Measurements from ENCODE around the gene PTPN21. TPM values are rescaled to one million over a fixed set of nuclear protein-coding genes. Genes with fewer than 3 reads are reported as not detected.

PTPN21 gene
- total RNA-seq, 1 donor: 17.4 TPM

- Histone ChIP-seq H3K36me3 (ENCODE audit: insufficient read depth, low read length) (peaks cover 31% of the 10 kb centered on the region), H3K79me2 (ENCODE audit: insufficient read depth, low read length) (no peaks in the 10 kb centered on the region), H3K27me3 (ENCODE audit: insufficient read depth, low read length) (no peaks in the 10 kb centered on the region), H3K9me3 (ENCODE audit: low read depth, low read length) (no peaks in the 10 kb centered on the region), H4K20me1 (ENCODE audit: insufficient read depth, low read length) (no peaks in the 10 kb centered on the region), H2AFZ (ENCODE audit: low read length) (no peak overlapping the region), H3K4me3 (ENCODE audit: insufficient read depth, low read length) (no peak overlapping the region), H3K27ac (ENCODE audit: low read depth, low read length) (no peak overlapping the region), H3K4me2 (ENCODE audit: insufficient read depth, low read length) (no peak overlapping the region), H3K4me1 (ENCODE audit: insufficient read depth, low read length) (no peaks in the 10 kb centered on the region)
- no peak for TF ChIP-seq CTCF (IDR thresholded peaks at IDR 0.05; ENCODE audit: extremely low read depth, low read depth, low read length)
- DNase-seq (ENCODE audit: insufficient read length, low spot score, missing footprints): no peak
Measured at GRCh38 chr14:88502740-88503139, 52.1 kb downstream of the PTPN21 start.

GRCh38 chr14:88500611-88501010 is 54.2 kb downstream of the PTPN21 start:
- Histone ChIP-seq H3K27me3 (ENCODE audit: insufficient read depth, low read length) (no peaks in the 10 kb centered on the region), H3K9me3 (ENCODE audit: low read depth, low read length) (no peaks in the 10 kb centered on the region), H3K4me2 (ENCODE audit: insufficient read depth, low read length) (no peak overlapping the region), H3K79me2 (ENCODE audit: insufficient read depth, low read length) (no peaks in the 10 kb centered on the region), H2AFZ (ENCODE audit: low read length) (no peak overlapping the region), H3K4me3 (ENCODE audit: insufficient read depth, low read length) (no peak overlapping the region), H3K4me1 (ENCODE audit: insufficient read depth, low read length) (no peaks in the 10 kb centered on the region), H4K20me1 (ENCODE audit: insufficient read depth, low read length) (no peaks in the 10 kb centered on the region), H3K27ac (ENCODE audit: low read depth, low read length) (no peak overlapping the region), H3K36me3 (ENCODE audit: insufficient read depth, low read length) (peaks cover 31% of the 10 kb centered on the region)
- DNase-seq (ENCODE audit: insufficient read length, low spot score, missing footprints): no peak
- no peak for TF ChIP-seq CTCF (IDR thresholded peaks at IDR 0.05; ENCODE audit: extremely low read depth, low read depth, low read length)

GRCh38 chr14:88499225-88499624 is 55.6 kb downstream of the PTPN21 start:
- H4K20me1 ChIP-seq (ENCODE audit: insufficient read depth, low read length): no peaks in the 10 kb centered on the region
- TF ChIP-seq CTCF (IDR thresholded peaks at IDR 0.05; ENCODE audit: extremely low read depth, low read depth, low read length): no peak
- H3K9me3 ChIP-seq (ENCODE audit: low read depth, low read length): no peaks in the 10 kb centered on the region
- DNase-seq (ENCODE audit: insufficient read length, low spot score, missing footprints): no peak
- H3K27me3 ChIP-seq (ENCODE audit: insufficient read depth, low read length): no peaks in the 10 kb centered on the region
- peaks cover 22% of the 10 kb centered on the region for H3K36me3 ChIP-seq (ENCODE audit: insufficient read depth, low read length)
- no peaks in the 10 kb centered on the region for H3K4me1 ChIP-seq (ENCODE audit: insufficient read depth, low read length)
- H3K79me2 ChIP-seq (ENCODE audit: insufficient read depth, low read length): no peaks in the 10 kb centered on the region
- no peak overlapping the region for H3K4me2 ChIP-seq (ENCODE audit: insufficient read depth, low read length)
- no peak overlapping the region for H2AFZ ChIP-seq (ENCODE audit: low read length)
- H3K27ac ChIP-seq (ENCODE audit: low read depth, low read length): no peak overlapping the region
- no peak overlapping the region for H3K4me3 ChIP-seq (ENCODE audit: insufficient read depth, low read length)

- H3K9me3 ChIP-seq (ENCODE audit: low read depth, low read length): no peaks in the 10 kb centered on the region
- no peak for DNase-seq (ENCODE audit: insufficient read length, low spot score, missing footprints)
- no peaks in the 10 kb centered on the region for H4K20me1 ChIP-seq (ENCODE audit: insufficient read depth, low read length)
- no peaks in the 10 kb centered on the region for H3K4me1 ChIP-seq (ENCODE audit: insufficient read depth, low read length)
- H3K4me2 ChIP-seq (ENCODE audit: insufficient read depth, low read length): no peak overlapping the region
- peaks cover 8% of the 10 kb centered on the region for H3K36me3 ChIP-seq (ENCODE audit: insufficient read depth, low read length)
- no peaks in the 10 kb centered on the region for H3K79me2 ChIP-seq (ENCODE audit: insufficient read depth, low read length)
- no peak overlapping the region for H3K27ac ChIP-seq (ENCODE audit: low read depth, low read length)
- no peaks in the 10 kb centered on the region for H3K27me3 ChIP-seq (ENCODE audit: insufficient read depth, low read length)
- no peak for TF ChIP-seq CTCF (IDR thresholded peaks at IDR 0.05; ENCODE audit: extremely low read depth, low read depth, low read length)
- H3K4me3 ChIP-seq (ENCODE audit: insufficient read depth, low read length): no peak overlapping the region
- no peak overlapping the region for H2AFZ ChIP-seq (ENCODE audit: low read length)
Measured at GRCh38 chr14:88496414-88496813, 58.4 kb downstream of the PTPN21 start.

Measured in osteoblast (primary cell).